NCI-H2227 (cell line): ENCODE data around the gene OR51B6.
"Not testable (repeated sequence)": the region's sequence is repeated elsewhere in the genome, so short reads cannot be mapped to it uniquely, and the experiment has no call there.

Source experiments
- DNase-seq: peaks from one replicate; lab custom pipeline; 2025; ENCODE audit not compliant: unreplicated experiment; lab: John Stamatoyannopoulos, UW

Gene OR51B6

GRCh38 chr11:5351208-5351607, at the start of gene OR51B6:
OR51B6 (plus strand) TSS chr11:5351508; CDS start chr11:5351508, 0 bp downstream.
- no peak for DNase-seq

GRCh38 chr11:5301846-5302245, 49.5 kb upstream of the OR51B6 start, which contains the start of gene OR51B4:
OR51B4 (minus strand) TSS chr11:5301946; CDS start chr11:5301946, 0 bp downstream.
- DNase-seq: no peak

GRCh38 chr11:5303626-5304025, 47.7 kb upstream of the OR51B6 start:
- no peak for DNase-seq

GRCh38 chr11:5304046-5304445, 47.3 kb upstream of the OR51B6 start:
- no peak for DNase-seq

- DNase-seq: no peak
Measured at GRCh38 chr11:5307256-5308019, 43.9 kb upstream of the OR51B6 start.

GRCh38 chr11:5310423-5310822, 40.9 kb upstream of the OR51B6 start:
- DNase-seq: no peak

- not testable (repeated sequence) for DNase-seq
Measured at GRCh38 chr11:5313326-5314023, 37.8 kb upstream of the OR51B6 start.

GRCh38 chr11:5317292-5317691, 34.0 kb upstream of the OR51B6 start:
- DNase-seq: no peak

GRCh38 chr11:5324197-5324596, 27.1 kb upstream of the OR51B6 start, which contains the start of gene OR51B2:
OR51B2 (minus strand) TSS chr11:5324297; CDS start chr11:5324297, 0 bp downstream.
- DNase-seq: no peak

- DNase-seq: no peak
Measured at GRCh38 chr11:5335170-5335569, 16.1 kb upstream of the OR51B6 start.

- no peak for DNase-seq
Measured at GRCh38 chr11:5336331-5336730, 15.0 kb upstream of the OR51B6 start.

- DNase-seq: not testable (repeated sequence)
Measured at GRCh38 chr11:5337253-5337652, 14.1 kb upstream of the OR51B6 start.

GRCh38 chr11:5339771-5340322, 11.5 kb upstream of the OR51B6 start:
- no peak for DNase-seq

GRCh38 chr11:5343474-5344335, 7.6 kb upstream of the OR51B6 start, which contains the start of gene OR51B5:
OR51B5 (minus strand) TSS chr11:5343524; CDS start chr11:5343524, 0 bp downstream.
- DNase-seq: no peak

- no peak for DNase-seq
Measured at GRCh38 chr11:5345831-5346230, 5.5 kb upstream of the OR51B6 start.

GRCh38 chr11:5348551-5349194, 2.6 kb upstream of the OR51B6 start:
- no peak for DNase-seq

GRCh38 chr11:5349550-5349949, 1.8 kb upstream of the OR51B6 start:
- DNase-seq: no peak

- DNase-seq: not testable (repeated sequence)
Measured at GRCh38 chr11:5356031-5356430, 4.7 kb downstream of the OR51B6 start.

GRCh38 chr11:5362017-5362625, 10.8 kb downstream of the OR51B6 start:
- DNase-seq: no peak

- no peak for DNase-seq
Measured at GRCh38 chr11:5363679-5364078, 12.4 kb downstream of the OR51B6 start.
